T-helper 1 cell treated with Interleukin-12 subunit alpha and Interleukin-12 subunit beta and Interleukin-4 antibody, amounts not matched to agents 30 ng/mL and 1 ng/mL, for 36 hours (primary cell): ENCODE measurements around the gene KLK15. TPM values are rescaled to one million over a fixed set of nuclear protein-coding genes. Genes with fewer than 3 reads are reported as not detected.

Source experiments
- intact Hi-C: fragments of 100-400 bp; cut with micrococcal nuclease; formaldehyde crosslinking; loops from one replicate; pipeline ENCODE4 v1.15.1; 2024
- total RNA-seq: library from RNA; stranded (reverse); gene quantifications from 2 replicates; pipeline ENCODE4 v1.2.3, GENCODE V29; 2022

KLK15 gene
- total RNA-seq, 1 donor from 2014 or later, result not detected

- intact Hi-C loops, result no loop called here
These were observed 10.4 kb upstream of the KLK15 start for GRCh38 chr19:50843701-50844221.

- intact Hi-C loops, result no loop called here
These were observed 9.8 kb upstream of the KLK15 start for GRCh38 chr19:50843205-50843604.

GRCh38 chr19:50842130-50842529 lies 8.8 kb upstream of the KLK15 start:
- intact Hi-C loops, result no loop called here

- intact Hi-C loops, result loop anchor here (5.0 kb wide), 1 partner anchor 82 kb away; no protein-coding TSS in a partner anchor
These were observed 6.6 kb upstream of the KLK15 start for GRCh38 chr19:50839712-50840655.

GRCh38 chr19:50838239-50838638 lies 4.9 kb upstream of the KLK15 start:
- intact Hi-C loops, result loop anchor here (5.0 kb wide), 1 partner anchor 84 kb away; no protein-coding TSS in a partner anchor

GRCh38 chr19:50837300-50837699 lies 3.9 kb upstream of the KLK15 start:
- intact Hi-C loops, result loop anchor here (5.0 kb wide), 1 partner anchor 85 kb away; no protein-coding TSS in a partner anchor

- intact Hi-C loops, result loop anchor here (1.0 to 5.0 kb wide), 2 partner anchors 18 to 86 kb away; no protein-coding TSS in a partner anchor
These were observed 3.3 kb upstream of the KLK15 start for GRCh38 chr19:50836543-50837195.

GRCh38 chr19:50835785-50836542 lies 2.6 kb upstream of the KLK15 start:
- intact Hi-C loops, result loop anchor here (1.0 to 5.0 kb wide), 3 partner anchors 18 to 86 kb away; no protein-coding TSS in a partner anchor

GRCh38 chr19:50835103-50835784 lies 1.9 kb upstream of the KLK15 start:
- intact Hi-C loops, result loop anchor here (1.0 to 5.0 kb wide), 2 partner anchors 30 to 87 kb away; no protein-coding TSS in a partner anchor

- intact Hi-C loops, result no loop called here
These were observed 411 bp upstream of the KLK15 start for GRCh38 chr19:50833802-50834167.

GRCh38 chr19:50832666-50833065 lies 708 bp downstream of the KLK15 start:
- intact Hi-C loops, result no loop called here

- intact Hi-C loops, result no loop called here
These were observed 2.4 kb downstream of the KLK15 start for GRCh38 chr19:50831026-50831396.

- intact Hi-C loops, result no loop called here
These were observed 2.9 kb downstream of the KLK15 start for GRCh38 chr19:50830266-50831025.

- intact Hi-C loops, result no loop called here
These were observed 3.6 kb downstream of the KLK15 start for GRCh38 chr19:50829801-50830200.

GRCh38 chr19:50827476-50827875 lies 5.9 kb downstream of the KLK15 start:
- intact Hi-C loops, result no loop called here

GRCh38 chr19:50826492-50827240 lies 6.7 kb downstream of the KLK15 start:
- intact Hi-C loops, result no loop called here

- intact Hi-C loops, result no loop called here
These were observed 9.9 kb downstream of the KLK15 start, which contains the start of gene KLK1 for GRCh38 chr19:50823389-50824042. TSS of gene KLK1 (minus strand) at chr19:50823787. CDS start at chr19:50823748, 39 bp downstream.

GRCh38 chr19:50822661-50823208 lies 10.6 kb downstream of the KLK15 start:
- intact Hi-C loops, result no loop called here
